K562 (cell line): ENCODE data around the gene MEF2B. TPM values are rescaled to one million over a fixed set of nuclear protein-coding genes. Genes with fewer than 3 reads are reported as not detected.

ENCODE experiments used
- ATAC-seq: fragments of 200-7000 bp; cut with Tn5 transposase; 3 replicates; pipeline ENCODE4 v1.9.1; 2020; ENCODE audit warnings: moderate library complexity
- BruUV-seq: library from RNA; stranded (reverse); fragments of 400-500 nt; replicated peaks from 2 replicates; lab custom pipeline; 2021; lab: Mats Ljungman, UMichigan
- CTCF ChIA-PET: fragments of 300-600 bp; formaldehyde crosslinking; extraction: SDS; loops from one replicate; lab custom pipeline; 2021; ENCODE audit warnings: low intra/inter-chr PET ratio; lab: Yijun Ruan, JAX
- POLR2A ChIA-PET: fragments of 300-600, 350-650 bp; sonication (Branson Sonifier 250); formaldehyde crosslinking; extraction: SDS; loops from one replicate; lab custom pipeline; 2021; ENCODE audit warnings: antibody characterized with exemption, inconsistent platforms; lab: Yijun Ruan, JAX
- DNase-seq, 4 experiments: peaks; one replicate each; pipeline versions ENCODE4 v3.0.0 to v3.0.0-alpha.2; 2011 to 2018; ENCODE audit warnings: low spot score in 3 of 4, mixed read lengths in 3 of 4; ENCODE audit errors: extremely low read depth in 1 of 4
- FAIRE-seq: peaks from 2 replicates; lab custom pipeline; 2011; peaks lifted over from hg19 to GRCh38; lab: Jason Lieb, UNC
- H2AFZ ChIP-seq: 2 replicates; pipeline ENCODE4 v1.6.0; 2011; ENCODE audit warnings: low read depth, low read length, control low read depth, inconsistent platforms
- H3K27ac ChIP-seq: fragments of 200-600 bp; 3 replicates; pipeline ENCODE4 v1.8.0; 2011; ENCODE audit warnings: low read depth, mild to moderate bottlenecking, control low read depth, inconsistent platforms, low read length, moderate library complexity, mixed read lengths; ENCODE audit errors: extremely low read depth
- H3K27me3 ChIP-seq, 2 experiments: fragments of 300-600 bp in 1 of 2; 2 replicates in 1 of 2; 3 replicates in 1 of 2; pipeline versions ENCODE4 v1.6.0 to v1.8.0; 2011; ENCODE audit warnings: inconsistent platforms in 2 of 2, low read length in 2 of 2, mild to moderate bottlenecking in 1 of 2, mixed read lengths in 1 of 2, moderate library complexity in 1 of 2; ENCODE audit not compliant: control insufficient read depth in 2 of 2, insufficient read depth in 2 of 2
- H3K36me3 ChIP-seq: fragments of 300-600 bp; 3 replicates; pipeline ENCODE4 v1.8.0; 2011; ENCODE audit warnings: mild to moderate bottlenecking, low read length, inconsistent platforms; ENCODE audit not compliant: control insufficient read depth, insufficient read depth
- H3K4me1 ChIP-seq, 2 experiments: fragments of 200-600 bp in 1 of 2; replicated peaks in 1 of 2; 2 replicates in 1 of 2; 3 replicates in 1 of 2; pipeline versions ENCODE4 v1.5.1 to v1.8.0; 2011; ENCODE audit warnings: inconsistent platforms in 2 of 2, low read length in 2 of 2, mild to moderate bottlenecking in 1 of 2, mixed read lengths in 1 of 2, moderate library complexity in 1 of 2; ENCODE audit not compliant: control insufficient read depth in 2 of 2, insufficient read depth in 2 of 2
- H3K4me2 ChIP-seq: 2 replicates; pipeline ENCODE4 v1.6.1; 2011; ENCODE audit warnings: low read length, control low read depth, inconsistent platforms, mixed read lengths; ENCODE audit not compliant: insufficient read depth
- H3K4me3 ChIP-seq: fragments of 200-600 bp; sonication (generic), shearing (Covaris generic); 2 replicates; pipeline ENCODE4 v1.5.1; 2016; ENCODE audit warnings: control low read depth, inconsistent platforms
- H3K79me2 ChIP-seq: fragments of 200-600 bp; 3 replicates; pipeline ENCODE4 v1.8.0; 2011; ENCODE audit warnings: low read length, inconsistent platforms; ENCODE audit not compliant: control insufficient read depth, insufficient read depth
- H3K9ac ChIP-seq, 2 experiments: 2 replicates each; pipeline versions ENCODE4 v1.6.0 to v1.6.1; 2011; ENCODE audit warnings: low read depth in 2 of 2, low read length in 2 of 2, control low read depth in 1 of 2, inconsistent platforms in 1 of 2, mild to moderate bottlenecking in 1 of 2, mixed read lengths in 1 of 2; ENCODE audit not compliant: insufficient read depth in 1 of 2
- H3K9me1 ChIP-seq: one replicate; pipeline ENCODE4 v1.6.0; 2011; ENCODE audit warnings: inconsistent platforms, mild to moderate bottlenecking, low read length, moderate library complexity; ENCODE audit not compliant: control insufficient read depth, insufficient read depth
- H3K9me3 ChIP-seq: replicated peaks from 2 replicates; pipeline ENCODE4 v1.5.1; 2011; ENCODE audit warnings: low read depth, low read length, inconsistent platforms; ENCODE audit not compliant: control insufficient read depth, insufficient read depth
- H4K20me1 ChIP-seq: replicated peaks from 2 replicates; pipeline ENCODE4 v1.6.1; 2011; ENCODE audit warnings: low read length, inconsistent platforms, mixed read lengths; ENCODE audit not compliant: control insufficient read depth, insufficient read depth
- BMI1 ChIP-seq: fragments of 150-350 bp; IDR thresholded peaks from 2 replicates; pipeline ENCODE4 v1.6.1; 2014; ENCODE audit warnings: low read length
- ESRRB ChIP-seq: fragments of 250-450 bp; sonication (Bioruptor Pico); IDR thresholded peaks from 2 replicates; pipeline ENCODE4 v1.5.0; 2020; ENCODE audit warnings: mild to moderate bottlenecking, moderate library complexity, borderline replicate concordance
- HLTF ChIP-seq: fragments of 450-650 bp; IDR thresholded peaks from 2 replicates; pipeline ENCODE4 v1.6.1; 2016
- HMG20A ChIP-seq: fragments of 450-650 bp; formaldehyde crosslinking; conservative IDR thresholded peaks from 2 replicates; pipeline ENCODE4 v1.4.0; 2020; ENCODE audit warnings: mild to moderate bottlenecking, mixed read lengths
- IFI16 ChIP-seq: fragments of 250-450 bp; sonication (Bioruptor Pico); IDR thresholded peaks from 2 replicates; pipeline ENCODE4 v2.1.2; 2022; ENCODE audit warnings: mild to moderate bottlenecking, inconsistent platforms
- NR1H2 ChIP-seq: sonication (generic); formaldehyde crosslinking; IDR thresholded peaks from 2 replicates; pipeline ENCODE4 v1.4.0; 2020; ENCODE audit warnings: mild to moderate bottlenecking, missing genetic modification reagents
- PCBP1 ChIP-seq: fragments of 200-400 bp; formaldehyde crosslinking; IDR thresholded peaks from 2 replicates; pipeline ENCODE4 v1.6.1; 2018; ENCODE audit warnings: mild to moderate bottlenecking, low read depth, low read length; ENCODE audit not compliant: poor library complexity, severe bottlenecking
- RBM25 ChIP-seq: fragments of 200-400 bp; formaldehyde crosslinking; IDR thresholded peaks from 2 replicates; pipeline ENCODE4 v1.6.1; 2018; ENCODE audit warnings: low read length, low read depth, moderate library complexity; ENCODE audit not compliant: severe bottlenecking
- ZFP36 ChIP-seq: fragments of 150-350 bp; IDR thresholded peaks from 2 replicates; pipeline ENCODE4 v1.6.1; 2018; ENCODE audit warnings: low read length, low read depth; ENCODE audit not compliant: partially characterized antibody
- ZNF785 ChIP-seq: fragments of 250-450 bp; sonication (Bioruptor Pico); IDR thresholded peaks from 2 replicates; pipeline ENCODE4 v1.4.0; 2020; ENCODE audit warnings: mild to moderate bottlenecking
- WGBS: fragments of 100-300 bp; shearing (Covaris generic); methylation state at CpG from one replicate; pipeline ENCODE4 v1.1.6; 2016; ENCODE audit warnings: low coverage, mixed read lengths; ENCODE audit not compliant: insufficient coverage; ENCODE audit errors: missing lambda C conversion rate; 5-methylcytosine and 5-hydroxymethylcytosine counted together
- in situ Hi-C: fragments of 300-500 bp; cut with MboI; formaldehyde crosslinking; loops from 4 replicates; pipeline ENCODE4 v1.15.0; 2018; ENCODE audit warnings: inconsistent platforms, mixed read lengths
- intact Hi-C: fragments of 100-400 bp; cut with micrococcal nuclease; formaldehyde crosslinking; loops from 2 replicates; pipeline ENCODE4 v1.14.2; 2022
- polyA plus RNA-seq, 8 experiments: library from polyadenylated mRNA; depleted of rRNA in 4 of 8; stranded (reverse) in 5 of 8; unstranded in 3 of 8; fragments of >200 nt; fragmentation: Nextera tagmentation in 2 of 8; fragmentation: Illumina TruSeq in 1 of 8; extraction: Ambion mirVana in 2 of 8; extraction: Trizol in 1 of 8; gene quantifications; 2 replicates each; pipeline versions ENCODE4 v1.2.1 to v1.2.3, GENCODE V29; 2011 to 2014; ENCODE audit warnings: inconsistent platforms in 1 of 8, missing spikeins in 1 of 8
- total RNA-seq, 7 experiments: library from RNA; depleted of rRNA in 6 of 7; stranded (reverse); fragments of >200 nt in 6 of 7; fragmentation: Illumina TruSeq in 2 of 7; extraction: Trizol in 2 of 7; gene quantifications; 2 replicates each; pipeline versions ENCODE4 v1.2.1 to v1.2.3, GENCODE V29; 2011 to 2021; ENCODE audit warnings: low replicate concordance in 1 of 7
- TF ChIP-seq, protein P1 (sequence below): fragments of 250-450 bp; sonication (Bioruptor Pico); IDR thresholded peaks from 2 replicates; pipeline ENCODE4 v1.4.0; 2020
- TF ChIP-seq, protein P2 (sequence below): sonication (generic); formaldehyde crosslinking; IDR thresholded peaks from 2 replicates; pipeline ENCODE4 v1.8.0; 2022; ENCODE audit warnings: missing genetic modification reagents, mild to moderate bottlenecking, borderline replicate concordance

The MEF2B gene
- total and polyA plus RNA-seq, 9 of the 15 experiments (the other 6 are each of a cell fraction or from before 2014, with no cell fraction given): 0.14 to 1.9 (median 0.71) TPM; not detected in 3

DNA sequence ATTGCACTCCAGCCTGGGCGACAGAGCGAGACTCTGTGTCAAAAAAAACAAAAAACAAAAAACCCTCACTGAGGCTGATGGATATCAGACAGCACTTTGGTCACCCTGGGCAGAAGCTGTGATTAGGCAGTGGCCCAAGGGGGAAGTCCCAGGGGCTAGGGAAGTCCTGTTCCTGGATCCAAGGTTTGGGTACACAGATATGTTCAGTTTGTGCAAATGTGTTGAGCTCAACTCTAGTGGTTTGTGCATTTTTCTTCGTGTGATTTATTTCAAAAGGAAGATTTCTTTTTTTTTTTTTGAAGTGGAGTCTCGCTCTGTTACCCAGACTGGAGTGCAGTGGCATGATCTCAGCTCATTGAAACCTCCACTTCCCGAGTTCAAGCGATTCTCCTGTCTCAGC lies 12.3 kb downstream of the MEF2B start (continued):
- TF ChIP-seq, protein P1, sequence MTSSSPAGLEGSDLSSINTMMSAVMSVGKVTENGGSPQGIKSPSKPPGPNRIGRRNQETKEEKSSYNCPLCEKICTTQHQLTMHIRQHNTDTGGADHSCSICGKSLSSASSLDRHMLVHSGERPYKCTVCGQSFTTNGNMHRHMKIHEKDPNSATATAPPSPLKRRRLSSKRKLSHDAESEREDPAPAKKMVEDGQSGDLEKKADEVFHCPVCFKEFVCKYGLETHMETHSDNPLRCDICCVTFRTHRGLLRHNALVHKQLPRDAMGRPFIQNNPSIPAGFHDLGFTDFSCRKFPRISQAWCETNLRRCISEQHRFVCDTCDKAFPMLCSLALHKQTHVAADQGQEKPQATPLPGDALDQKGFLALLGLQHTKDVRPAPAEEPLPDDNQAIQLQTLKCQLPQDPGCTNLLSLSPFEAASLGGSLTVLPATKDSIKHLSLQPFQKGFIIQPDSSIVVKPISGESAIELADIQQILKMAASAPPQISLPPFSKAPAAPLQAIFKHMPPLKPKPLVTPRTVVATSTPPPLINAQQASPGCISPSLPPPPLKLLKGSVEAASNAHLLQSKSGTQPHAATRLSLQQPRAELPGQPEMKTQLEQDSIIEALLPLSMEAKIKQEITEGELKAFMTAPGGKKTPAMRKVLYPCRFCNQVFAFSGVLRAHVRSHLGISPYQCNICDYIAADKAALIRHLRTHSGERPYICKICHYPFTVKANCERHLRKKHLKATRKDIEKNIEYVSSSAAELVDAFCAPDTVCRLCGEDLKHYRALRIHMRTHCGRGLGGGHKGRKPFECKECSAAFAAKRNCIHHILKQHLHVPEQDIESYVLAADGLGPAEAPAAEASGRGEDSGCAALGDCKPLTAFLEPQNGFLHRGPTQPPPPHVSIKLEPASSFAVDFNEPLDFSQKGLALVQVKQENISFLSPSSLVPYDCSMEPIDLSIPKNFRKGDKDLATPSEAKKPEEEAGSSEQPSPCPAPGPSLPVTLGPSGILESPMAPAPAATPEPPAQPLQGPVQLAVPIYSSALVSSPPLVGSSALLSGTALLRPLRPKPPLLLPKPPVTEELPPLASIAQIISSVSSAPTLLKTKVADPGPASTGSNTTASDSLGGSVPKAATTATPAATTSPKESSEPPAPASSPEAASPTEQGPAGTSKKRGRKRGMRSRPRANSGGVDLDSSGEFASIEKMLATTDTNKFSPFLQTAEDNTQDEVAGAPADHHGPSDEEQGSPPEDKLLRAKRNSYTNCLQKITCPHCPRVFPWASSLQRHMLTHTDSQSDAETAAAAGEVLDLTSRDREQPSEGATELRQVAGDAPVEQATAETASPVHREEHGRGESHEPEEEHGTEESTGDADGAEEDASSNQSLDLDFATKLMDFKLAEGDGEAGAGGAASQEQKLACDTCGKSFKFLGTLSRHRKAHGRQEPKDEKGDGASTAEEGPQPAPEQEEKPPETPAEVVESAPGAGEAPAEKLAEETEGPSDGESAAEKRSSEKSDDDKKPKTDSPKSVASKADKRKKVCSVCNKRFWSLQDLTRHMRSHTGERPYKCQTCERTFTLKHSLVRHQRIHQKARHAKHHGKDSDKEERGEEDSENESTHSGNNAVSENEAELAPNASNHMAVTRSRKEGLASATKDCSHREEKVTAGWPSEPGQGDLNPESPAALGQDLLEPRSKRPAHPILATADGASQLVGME: no peak
- TF ChIP-seq, all 486 proteins: peak for 0

DNA sequence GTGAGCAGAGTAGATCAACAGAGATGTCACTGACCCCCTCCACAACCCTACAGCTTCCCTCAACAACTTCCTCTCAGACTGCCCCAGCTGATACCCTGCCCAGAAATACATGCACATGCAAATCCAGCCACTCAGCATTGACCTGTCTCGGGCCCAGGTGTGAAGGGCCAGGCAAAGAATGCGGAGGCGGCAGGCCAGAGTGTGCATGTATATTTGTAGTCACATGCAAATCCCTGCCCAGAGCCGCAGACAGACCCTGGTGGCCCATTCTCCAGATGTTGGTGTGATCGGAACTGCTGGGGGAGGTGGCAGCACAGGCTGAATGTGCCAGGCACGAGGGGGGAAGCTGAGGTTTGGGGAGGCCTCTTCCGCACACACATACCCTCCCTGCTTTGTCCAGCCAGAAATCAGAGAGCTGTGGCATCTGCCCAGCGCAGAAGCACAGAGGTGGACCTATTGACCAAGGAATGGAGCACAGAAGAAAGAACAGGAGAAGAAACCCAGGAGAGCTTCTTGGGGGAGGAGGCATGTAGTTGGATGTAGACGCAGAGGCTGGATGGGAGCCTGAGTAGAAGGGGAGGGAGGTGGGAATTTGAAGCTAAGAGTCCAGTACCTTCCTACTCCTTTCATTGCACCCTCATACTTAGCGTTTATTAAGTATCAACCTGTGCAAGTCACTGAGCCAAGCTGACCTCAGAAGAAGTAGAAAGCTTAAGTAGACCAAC lies 14.4 kb downstream of the MEF2B start:
- POLR2A ChIA-PET: interaction anchor here (0.8 to 1.5 kb wide), 3 partner anchors 15 to 185 kb away, joined by 3 to 5 read pairs (median 3); partner anchors contain the start of gene MEF2B
- in situ Hi-C loops: no loop called here
- CTCF ChIA-PET: no interaction called here
- DNase-seq (no peak), ATAC-seq (no peak), FAIRE-seq (no peak)
- no peaks in the 10 kb centered on the region for H3K9me1 ChIP-seq
- no TSS peak for BruUV-seq
- intact Hi-C loops: no loop called here
- no peak overlapping the region for H3K9ac ChIP-seq
- H3K4me2 ChIP-seq: no peak overlapping the region
- H3K36me3 ChIP-seq: no peaks in the 10 kb centered on the region
- no peaks in the 10 kb centered on the region for H3K27me3 ChIP-seq
- no peaks in the 10 kb centered on the region for H4K20me1 ChIP-seq
- no peak overlapping the region for H2AFZ ChIP-seq
- H3K79me2 ChIP-seq: no peaks in the 10 kb centered on the region
- 51% methylated on average over 10 of the region's 10 CpGs for WGBS
- H3K27ac ChIP-seq: no peak overlapping the region
- H3K4me3 ChIP-seq: no peak overlapping the region
- peaks cover 0 to 5% of the 10 kb centered on the region in 2 experiments; a peak in 2 of 5 replicates for H3K4me1 ChIP-seq
- H3K9me3 ChIP-seq: no peaks in the 10 kb centered on the region
- TF ChIP-seq PCBP1 (no peak), ZNF785 (CRISPR knock-in tag) (no peak), NR1H2 (CRISPR knock-in tag) (no peak), ZFP36 (peak; percentile 90), HMG20A (CRISPR knock-in tag) (no peak), RBM25 (peak; percentile 27), ESRRB (CRISPR knock-in tag) (no peak), BMI1 (no peak), IFI16 (CRISPR knock-in tag) (no peak), HLTF (no peak)
- TF ChIP-seq, protein P2, sequence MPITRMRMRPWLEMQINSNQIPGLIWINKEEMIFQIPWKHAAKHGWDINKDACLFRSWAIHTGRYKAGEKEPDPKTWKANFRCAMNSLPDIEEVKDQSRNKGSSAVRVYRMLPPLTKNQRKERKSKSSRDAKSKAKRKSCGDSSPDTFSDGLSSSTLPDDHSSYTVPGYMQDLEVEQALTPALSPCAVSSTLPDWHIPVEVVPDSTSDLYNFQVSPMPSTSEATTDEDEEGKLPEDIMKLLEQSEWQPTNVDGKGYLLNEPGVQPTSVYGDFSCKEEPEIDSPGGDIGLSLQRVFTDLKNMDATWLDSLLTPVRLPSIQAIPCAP (CRISPR knock-in tag): no peak
